Body of pancreas (tissue), 4 donors: Measurements from ENCODE around the gene WFIKKN2.

Experiments used
- CTCF ChIP-seq, 7 experiments: fragments of 450-650 bp in 4 of 7; fragments of 200-600 bp in 3 of 7; sonication (generic) in 3 of 7; IDR thresholded peaks; one replicate each; pipeline ENCODE4 v1.5.1; 2016 to 2019; ENCODE audit warnings: antibody characterized with exemption in 7 of 7
- POLR2A ChIP-seq, 3 donors: fragments of 450-650 bp; IDR thresholded peaks; one replicate each; pipeline ENCODE4 v1.6.1; 2016; ENCODE audit warnings: antibody characterized with exemption in 3 of 3, mild to moderate bottlenecking in 2 of 3

GRCh38 chr17:50808413-50808812, 27.0 kb upstream of the WFIKKN2 start:
- no peak for TF ChIP-seq CTCF (IDR thresholded peaks at IDR 0.05)
- no peak for TF ChIP-seq POLR2A (IDR thresholded peaks at IDR 0.05)
